T-cell (primary cell): ENCODE data around the gene MARCHF6. TPM values are rescaled to one million over a fixed set of nuclear protein-coding genes. Genes with fewer than 3 reads are reported as not detected.

Source experiments
- total RNA-seq, 35 experiments: library from RNA in 6 of 35; stranded (reverse) in 6 of 35; fragments of 120-200 nt in 1 of 35; gene quantifications; one replicate each; pipeline versions ENCODE4 v1.2.1 to v1.2.4 and lab custom pipeline; 2013 to 2026

The MARCHF6 gene
- total RNA-seq, 5 donors from 2014 or later (not counting 1 experiment from before 2014, with no cell fraction given) = 146 to 185 (median 167) TPM

Other genes starting within 250 kb of the MARCHF6 start
- gene ATPSCKMT, start 103.8 kb upstream of the MARCHF6 start, total RNA-seq = 10 to 100 TPM in 4 of 5 donors, 1 to 10 TPM in 1; 7.7 to 14.9 (median 13.4) TPM
- 100 to 1,000 TPM in 3 of 5 donors, 10 to 100 TPM in 2; 63.3 to 111 (median 105) TPM for gene CCT5, start 103.4 kb upstream of the MARCHF6 start, total RNA-seq
- 1 to 10 TPM in 2 of 5 donors, under 1 TPM in 3; 0.19 to 1.2 (median 0.80) TPM for gene CMBL, start 45.8 kb upstream of the MARCHF6 start, total RNA-seq
- gene ROPN1L, start 88.2 kb downstream of the MARCHF6 start, total RNA-seq = 1 to 10 TPM in 2 of 5 donors, under 1 TPM in 3; 0.61 to 1.5 (median 0.95) TPM
- gene ANKRD33B, start 210.4 kb downstream of the MARCHF6 start, total RNA-seq = 1 to 10 TPM; 1.0 to 4.1 (median 2.4) TPM